Activated T-helper 1 cell treated with anti-CD3 and anti-CD28 coated beads, Interleukin-12 subunit alpha, Interleukin-12 subunit beta, Interleukin-2, Interleukin-4 antibody, amounts not matched to agents 30 ng/mL and 10 ng/mL and 1 ng/mL, durations not matched to agents 14 hours and 24 hours and 36 hours (primary cell): ENCODE results near the gene NDUFS5. TPM values are rescaled to one million over a fixed set of nuclear protein-coding genes. Genes with fewer than 3 reads are reported as not detected.
A peak's percentile ranks its signal among the peaks of the same experiment; 100 is the strongest.

Experiments
- DNase-seq: peaks from one replicate; pipeline ENCODE4 v3.0.0; 2021; ENCODE audit warnings: low spot score
- H3K27ac Mint-ChIP-seq: one replicate; pipeline ENCODE4 v1.8.0; 2021; ENCODE audit warnings: mild to moderate bottlenecking, mixed read lengths
- H3K27me3 Mint-ChIP-seq: one replicate; pipeline ENCODE4 v1.8.0; 2022; ENCODE audit warnings: mild to moderate bottlenecking, moderate library complexity, mixed read lengths; ENCODE audit not compliant: insufficient read depth
- H3K36me3 Mint-ChIP-seq: one replicate; pipeline ENCODE4 v1.8.0; 2021; ENCODE audit warnings: low read depth, mixed read lengths
- H3K4me1 Mint-ChIP-seq: one replicate; pipeline ENCODE4 v1.8.0; 2021; ENCODE audit warnings: low read depth, mixed read lengths
- H3K4me3 Mint-ChIP-seq: one replicate; pipeline ENCODE4 v1.8.0; 2021; ENCODE audit warnings: mild to moderate bottlenecking, moderate library complexity, mixed read lengths
- H3K9me3 Mint-ChIP-seq: one replicate; pipeline ENCODE4 v1.8.0; 2021; ENCODE audit warnings: mixed read lengths
- intact Hi-C: fragments of 100-400 bp; cut with micrococcal nuclease; formaldehyde crosslinking; loops from one replicate; pipeline ENCODE4 v1.15.1; 2024
- total RNA-seq: library from RNA; stranded (reverse); gene quantifications from 2 replicates; pipeline ENCODE4 v1.2.3, GENCODE V29; 2022

The NDUFS5 gene
- total RNA-seq, 1 donor from 2014 or later = 150 TPM

GRCh38 chr1:39081271-39082009 is 55.3 kb downstream of the NDUFS5 start:
- Mint-ChIP-seq H3K27ac (no peak overlapping the region), H3K36me3 (no peaks in the 10 kb centered on the region), H3K4me3 (no peak overlapping the region), H3K4me1 (no peaks in the 10 kb centered on the region), H3K9me3 (no peaks in the 10 kb centered on the region), H3K27me3 (peaks cover 48% of the 10 kb centered on the region)
- peak; percentile 2 for DNase-seq
- intact Hi-C loops = loop anchor here (5.0 kb wide), 1 partner anchor 54 kb away; the partner anchor contains the start of gene NDUFS5

DNA sequence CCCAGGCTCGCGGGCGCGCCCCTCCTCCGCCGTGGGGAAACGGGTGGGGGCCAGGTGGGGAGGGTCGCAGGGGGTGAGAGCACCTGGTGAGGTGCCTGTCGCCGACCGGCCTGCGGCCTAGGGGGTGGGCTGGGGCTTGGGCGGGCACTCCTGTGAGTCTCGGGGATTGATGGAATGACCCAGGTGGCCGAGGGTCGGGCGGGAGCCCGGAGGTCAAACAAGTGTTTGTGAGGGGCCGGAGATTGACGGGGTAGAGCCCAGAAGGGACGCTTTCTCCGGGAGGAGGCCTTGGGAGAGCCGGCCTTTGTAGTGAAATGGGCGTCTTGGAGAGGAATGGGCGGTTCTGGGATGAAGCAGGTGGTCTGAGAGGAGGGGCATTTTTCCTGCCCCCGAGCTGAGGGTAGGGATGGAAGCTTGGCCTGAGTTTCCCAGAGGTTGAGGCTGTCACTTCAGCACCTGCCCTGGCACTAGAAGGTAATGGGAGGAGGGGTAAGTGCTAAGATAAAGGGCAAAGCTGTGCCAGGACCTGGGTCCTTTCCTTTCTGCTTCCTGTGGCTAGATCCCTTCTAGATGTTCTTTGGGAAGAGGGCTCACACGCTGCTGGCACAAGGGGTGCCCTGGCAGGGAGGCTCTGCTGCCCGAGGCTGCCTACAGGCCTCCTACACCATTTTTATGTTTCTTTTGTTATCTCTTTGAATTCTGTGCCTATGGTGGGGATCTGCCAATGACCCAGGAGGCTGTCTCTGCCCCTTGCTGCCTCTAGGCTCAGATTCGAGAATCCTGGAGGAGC is 56.1 kb downstream of the NDUFS5 start:
- Mint-ChIP-seq H3K4me1 (no peaks in the 10 kb centered on the region), H3K4me3 (peak overlapping the region; percentile 66), H3K27me3 (peaks cover 51% of the 10 kb centered on the region), H3K36me3 (no peaks in the 10 kb centered on the region), H3K27ac (no peak overlapping the region), H3K9me3 (no peaks in the 10 kb centered on the region)
- DNase-seq = no peak
- intact Hi-C loops = loop anchor here (5.0 kb wide), 1 partner anchor 55 kb away; the partner anchor contains the start of gene NDUFS5

- Mint-ChIP-seq H3K4me3 (peak overlapping the region; percentile 66), H3K36me3 (no peaks in the 10 kb centered on the region), H3K27ac (no peak overlapping the region), H3K9me3 (no peaks in the 10 kb centered on the region), H3K27me3 (peaks cover 56% of the 10 kb centered on the region), H3K4me1 (no peaks in the 10 kb centered on the region)
- intact Hi-C loops = loop anchor here (5.0 kb wide), 1 partner anchor 56 kb away; the partner anchor contains the start of gene NDUFS5
- DNase-seq = no peak
Observed at GRCh38 chr1:39082811-39083576, 56.8 kb downstream of the NDUFS5 start.

DNA sequence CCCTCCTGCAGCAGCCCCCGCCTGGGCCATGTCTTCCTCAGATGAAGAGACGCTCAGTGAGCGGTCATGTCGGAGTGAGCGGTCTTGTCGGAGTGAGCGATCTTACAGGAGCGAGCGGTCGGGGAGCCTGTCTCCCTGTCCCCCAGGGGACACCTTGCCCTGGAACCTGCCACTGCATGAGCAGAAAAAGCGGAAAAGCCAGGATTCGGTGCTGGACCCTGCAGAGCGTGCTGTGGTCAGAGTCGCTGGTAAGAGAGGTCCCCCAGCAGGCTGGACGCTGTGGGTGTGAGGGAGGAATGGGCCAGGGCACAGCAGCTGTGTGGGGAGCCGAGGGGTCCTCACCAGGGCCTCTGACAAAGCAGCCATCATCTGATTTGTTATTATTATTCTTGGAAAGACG is 58.0 kb downstream of the NDUFS5 start:
- Mint-ChIP-seq H3K36me3 (no peaks in the 10 kb centered on the region), H3K9me3 (no peaks in the 10 kb centered on the region), H3K27me3 (peaks cover 61% of the 10 kb centered on the region), H3K4me3 (no peak overlapping the region), H3K27ac (no peak overlapping the region), H3K4me1 (no peaks in the 10 kb centered on the region)
- intact Hi-C loops = loop anchor here (5.0 kb wide), 1 partner anchor 57 kb away; the partner anchor contains the start of gene NDUFS5
- no peak for DNase-seq

Other genes with a start within 250 kb of the NDUFS5 start
- gene RRAGC, start 166.6 kb upstream of the NDUFS5 start, total RNA-seq = 12.9 and 13.4 TPM in 2 replicates
- gene MYCBP, start 153.0 kb upstream of the NDUFS5 start, total RNA-seq = 38.4 and 39.7 TPM in 2 replicates
- gene GJA9, start 144.8 kb upstream of the NDUFS5 start, total RNA-seq = not detected in 2 replicates
- not detected in 2 replicates for gene RHBDL2, start 84.5 kb upstream of the NDUFS5 start, total RNA-seq
- 78.1 and 78.5 TPM in 2 replicates for gene AKIRIN1, start 35.1 kb upstream of the NDUFS5 start, total RNA-seq
- 224 and 226 TPM in 2 replicates for gene MACF1, start 178.3 kb downstream of the NDUFS5 start, total RNA-seq